ENCODE data around the gene TCF4. TPM values are rescaled to one million over a fixed set of nuclear protein-coding genes. Genes with fewer than 3 reads are reported as not detected.

Gene TCF4
- total RNA-seq, 2 donors from 2014 or later, result 31.6 to 34.0 TPM

DNA sequence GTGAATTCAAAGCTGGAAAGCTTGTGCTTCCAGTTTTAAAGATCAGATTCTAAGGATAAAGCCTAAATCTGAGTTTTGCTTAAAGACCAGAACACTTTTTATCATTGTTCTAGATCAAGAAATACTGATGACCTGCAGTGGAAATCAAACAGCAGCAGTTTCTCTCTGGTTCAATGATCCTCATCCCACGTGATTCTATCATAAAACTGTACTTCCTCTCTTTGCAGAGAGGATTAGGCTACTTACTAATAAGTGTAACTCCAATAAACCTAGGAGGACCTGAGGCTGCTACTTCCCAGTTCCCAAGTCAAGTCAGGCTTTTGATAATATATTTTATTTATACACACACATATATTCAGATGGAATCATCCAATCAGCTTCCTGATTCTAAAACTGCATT lies 81.9 kb downstream of the TCF4 start:
- DNase-seq, result no peak
- Histone ChIP-seq H3K4me1 (no peaks in the 10 kb centered on the region), H3K27ac (no peak overlapping the region), H3K4me3 (no peak overlapping the region), H3K9me3 (no peaks in the 10 kb centered on the region), H3K27me3 (no peaks in the 10 kb centered on the region), H3K36me3 (replicated peaks in 1 of 2; ENCODE audit: insufficient read depth in 1 of 2, low read depth in 2 of 2) (no peaks in the 10 kb centered on the region)
- no peak for TF ChIP-seq CTCF (IDR thresholded peaks at IDR 0.05)
- no peak for TF ChIP-seq POLR2A (IDR thresholded peaks at IDR 0.05)
- no peak for ATAC-seq
- 74 to 77% methylated on average over 1 of the region's 1 CpG for WGBS, 2 donors
- intact Hi-C loops (cut with DNase I), result no loop called here

DNA sequence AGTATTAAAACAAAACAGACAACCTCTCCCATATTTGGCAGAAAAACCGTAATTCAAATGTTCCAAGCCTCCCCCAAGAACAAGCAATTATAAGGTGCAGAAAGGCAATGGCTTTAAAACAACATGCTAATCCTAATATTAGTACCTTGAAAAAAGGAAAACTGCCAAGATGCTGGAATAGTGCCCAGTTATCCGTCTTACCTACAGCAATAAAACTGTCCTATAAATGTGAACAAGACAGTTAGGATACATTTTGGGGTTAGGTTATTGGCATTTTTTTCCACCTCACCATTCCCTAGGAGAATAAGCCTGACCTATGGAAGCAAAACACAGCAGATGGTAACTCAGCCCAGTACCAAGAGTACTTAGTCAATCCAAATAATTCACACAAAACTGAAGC lies 83.2 kb downstream of the TCF4 start:
- no peak overlapping the region for H3K27ac ChIP-seq
- H3K9me3 ChIP-seq, result no peaks in the 10 kb centered on the region
- H3K4me3 ChIP-seq, result no peak overlapping the region
- intact Hi-C loops (cut with DNase I), result no loop called here
- no peaks in the 10 kb centered on the region for H3K27me3 ChIP-seq
- H3K36me3 ChIP-seq (replicated peaks in 1 of 2; ENCODE audit: insufficient read depth in 1 of 2, low read depth in 2 of 2), result no peaks in the 10 kb centered on the region
- 65 to 73% methylated on average over 2 of the region's 2 CpGs for WGBS, 2 donors
- H3K4me1 ChIP-seq, result no peaks in the 10 kb centered on the region
- TF ChIP-seq POLR2A (IDR thresholded peaks at IDR 0.05) (no peak), CTCF (IDR thresholded peaks at IDR 0.05) (no peak)
- DNase-seq, result no peak
- no peak for ATAC-seq

DNA sequence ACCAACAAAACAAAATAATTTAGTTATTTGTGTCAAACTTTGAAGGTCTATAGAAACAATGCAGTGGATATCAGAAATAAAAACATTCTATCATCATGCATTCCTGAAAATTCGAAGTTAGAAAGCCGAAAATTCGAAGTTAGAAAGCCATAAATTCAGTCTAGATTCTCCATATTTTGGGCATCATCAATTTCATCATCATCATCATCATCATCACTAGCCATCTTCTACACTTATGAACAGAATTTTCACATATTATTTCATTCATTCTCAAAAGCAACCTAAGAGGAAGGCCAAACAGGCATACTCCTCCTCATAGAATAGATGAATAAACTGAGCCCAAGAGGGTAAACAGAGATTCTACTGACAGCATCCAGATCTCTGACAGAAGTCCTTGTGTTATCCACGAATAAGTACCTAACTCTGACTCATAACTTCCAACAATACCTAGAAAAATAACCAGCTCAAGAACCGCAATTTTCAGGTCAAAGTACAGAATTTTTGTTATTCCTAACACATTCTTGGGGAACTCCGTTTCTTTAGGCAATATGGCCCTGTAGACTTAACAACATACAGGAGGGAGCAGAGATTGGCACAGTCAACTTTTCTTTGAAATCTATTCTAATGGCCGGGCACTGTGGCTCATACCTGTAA lies 84.7 kb downstream of the TCF4 start:
- no peak for ATAC-seq
- intact Hi-C loops (cut with DNase I), result no loop called here
- no peak for DNase-seq
- Histone ChIP-seq H3K4me1 (no peaks in the 10 kb centered on the region), H3K36me3 (replicated peaks in 1 of 2; ENCODE audit: insufficient read depth in 1 of 2, low read depth in 2 of 2) (no peaks in the 10 kb centered on the region), H3K9me3 (no peaks in the 10 kb centered on the region), H3K27ac (no peak overlapping the region), H3K27me3 (no peaks in the 10 kb centered on the region), H3K4me3 (no peak overlapping the region)
- 82 to 83% methylated on average over 7 of the region's 7 CpGs for WGBS, 2 donors
- no peak for TF ChIP-seq POLR2A (IDR thresholded peaks at IDR 0.05)
- no peak for TF ChIP-seq CTCF (IDR thresholded peaks at IDR 0.05)

DNA sequence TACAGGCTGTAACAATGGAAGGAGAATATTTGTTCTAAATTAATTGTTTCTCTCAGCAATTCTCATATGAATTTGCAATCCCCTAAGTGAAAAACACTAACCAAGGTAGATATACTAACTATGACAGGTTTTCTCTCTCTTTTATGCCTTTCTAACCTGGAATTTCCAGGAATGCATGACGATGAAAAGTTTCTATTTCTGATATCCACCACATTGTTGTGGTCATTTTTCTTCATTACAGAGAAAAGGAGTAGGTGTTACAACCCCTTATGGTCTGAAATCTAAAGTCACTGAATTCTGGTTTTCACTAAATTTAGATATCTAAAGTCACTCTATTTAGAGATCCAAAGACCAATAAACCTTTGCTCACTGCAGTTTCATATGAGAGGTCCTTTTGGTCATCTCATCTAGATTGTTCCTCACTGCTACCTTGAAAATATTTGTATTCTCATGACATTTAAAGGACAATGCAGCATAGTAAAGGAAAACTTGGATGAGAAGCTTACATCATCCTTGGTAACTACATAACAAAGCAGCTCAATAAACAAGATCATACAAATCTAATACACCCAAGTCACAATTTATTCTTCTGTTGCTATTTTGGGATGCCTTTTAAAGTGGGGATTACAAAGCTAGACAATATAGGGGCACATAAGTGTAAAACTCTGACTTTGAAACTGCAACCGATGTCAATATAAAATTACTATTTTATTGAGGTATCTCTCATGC lies 85.8 kb downstream of the TCF4 start:
- H3K27ac ChIP-seq, result no peak overlapping the region
- ATAC-seq (no peak), DNase-seq (no peak)
- H3K4me3 ChIP-seq, result no peak overlapping the region
- no peaks in the 10 kb centered on the region for H3K9me3 ChIP-seq
- no peaks in the 10 kb centered on the region for H3K4me1 ChIP-seq
- no peak for TF ChIP-seq POLR2A (IDR thresholded peaks at IDR 0.05)
- TF ChIP-seq CTCF (IDR thresholded peaks at IDR 0.05), result no peak
- intact Hi-C loops (cut with DNase I), result no loop called here
- no peaks in the 10 kb centered on the region for H3K27me3 ChIP-seq
- 79% methylated on average over 2 of the region's 2 CpGs for WGBS, 2 donors
- H3K36me3 ChIP-seq (replicated peaks in 1 of 2; ENCODE audit: insufficient read depth in 1 of 2, low read depth in 2 of 2), result no peaks in the 10 kb centered on the region

DNA sequence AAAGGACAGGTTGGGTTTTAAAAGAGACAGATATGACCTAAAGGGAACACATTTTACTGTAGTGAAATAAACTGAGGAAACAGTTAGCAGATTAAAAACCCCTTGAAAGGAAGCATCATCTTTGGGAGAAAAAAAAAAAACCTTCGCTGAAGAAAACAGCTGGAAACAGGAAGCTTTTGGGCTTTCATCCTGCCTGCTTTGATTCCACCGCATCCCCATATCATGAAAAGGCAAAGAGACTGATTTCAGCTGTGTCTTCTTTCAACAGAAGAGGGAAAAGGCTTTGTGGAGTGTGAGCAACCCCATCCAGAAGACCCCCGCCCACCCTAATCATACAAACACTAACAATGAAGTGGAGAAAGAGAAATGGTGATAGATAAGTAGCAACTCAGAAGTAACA lies 86.4 kb downstream of the TCF4 start:
- Histone ChIP-seq H3K9me3 (no peaks in the 10 kb centered on the region), H3K27me3 (no peaks in the 10 kb centered on the region), H3K4me3 (no peak overlapping the region), H3K27ac (no peak overlapping the region), H3K4me1 (no peaks in the 10 kb centered on the region), H3K36me3 (replicated peaks in 1 of 2; ENCODE audit: insufficient read depth in 1 of 2, low read depth in 2 of 2) (no peaks in the 10 kb centered on the region)
- no peak for DNase-seq
- 69 to 74% methylated on average over 3 of the region's 3 CpGs for WGBS, 2 donors
- ATAC-seq, result no peak
- intact Hi-C loops (cut with DNase I), result no loop called here
- TF ChIP-seq CTCF (IDR thresholded peaks at IDR 0.05), result no peak
- TF ChIP-seq POLR2A (IDR thresholded peaks at IDR 0.05), result no peak
